Testis (tissue), 2 donors: Measurements from ENCODE around the gene KPTN.

ENCODE experiments used
- POLR2A ChIP-seq: fragments of 450-650 bp; IDR thresholded peaks from one replicate; pipeline ENCODE4 v1.6.1; 2017; ENCODE audit warnings: antibody characterized with exemption, mild to moderate bottlenecking, moderate library complexity
- TF ChIP-seq, protein P1 (sequence below), 3 experiments: fragments of 450-650 bp in 2 of 3; fragments of 200-600 bp in 1 of 3; sonication (generic) in 1 of 3; IDR thresholded peaks; one replicate each; pipeline ENCODE4 v1.5.1; 2016 to 2019; ENCODE audit warnings: antibody characterized with exemption in 3 of 3, mild to moderate bottlenecking in 2 of 3, moderate library complexity in 1 of 3

DNA sequence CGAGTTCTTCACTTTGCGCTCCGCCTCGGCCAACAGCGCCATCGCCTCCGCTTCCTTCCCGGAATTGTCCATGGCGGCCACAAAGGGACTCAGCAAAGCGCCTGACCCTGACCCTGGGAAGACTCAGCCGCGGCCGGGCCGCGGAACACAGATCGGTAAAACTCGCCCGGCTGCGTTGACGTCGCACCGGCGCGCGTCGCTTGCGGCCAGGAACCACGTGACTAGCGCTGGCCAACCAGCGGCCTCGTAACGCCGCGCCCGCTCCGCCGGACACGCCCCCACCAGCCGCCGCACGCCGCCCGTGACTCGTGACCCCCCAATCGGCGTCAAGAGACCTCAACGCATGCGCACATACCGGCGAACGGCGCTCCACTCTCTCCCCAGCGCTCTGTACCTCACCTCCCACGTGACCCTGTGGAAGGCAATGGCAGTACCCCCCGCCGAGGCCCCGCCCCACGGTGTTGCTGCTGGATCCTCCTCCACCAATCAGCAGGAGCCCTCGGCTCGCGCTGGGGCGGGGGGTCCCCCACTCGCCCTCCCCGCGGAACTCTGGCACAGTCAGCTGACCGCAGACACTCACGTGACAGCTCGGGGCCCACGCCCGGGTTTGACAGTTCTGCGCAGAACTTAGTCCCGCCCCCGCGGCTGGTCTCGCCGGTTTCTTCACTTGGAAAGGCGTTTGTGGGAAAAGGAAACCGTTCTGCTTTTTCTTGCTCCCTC lies 31.0 kb upstream of the KPTN start, which contains the start of gene NAPA:
- TF ChIP-seq, protein P1, sequence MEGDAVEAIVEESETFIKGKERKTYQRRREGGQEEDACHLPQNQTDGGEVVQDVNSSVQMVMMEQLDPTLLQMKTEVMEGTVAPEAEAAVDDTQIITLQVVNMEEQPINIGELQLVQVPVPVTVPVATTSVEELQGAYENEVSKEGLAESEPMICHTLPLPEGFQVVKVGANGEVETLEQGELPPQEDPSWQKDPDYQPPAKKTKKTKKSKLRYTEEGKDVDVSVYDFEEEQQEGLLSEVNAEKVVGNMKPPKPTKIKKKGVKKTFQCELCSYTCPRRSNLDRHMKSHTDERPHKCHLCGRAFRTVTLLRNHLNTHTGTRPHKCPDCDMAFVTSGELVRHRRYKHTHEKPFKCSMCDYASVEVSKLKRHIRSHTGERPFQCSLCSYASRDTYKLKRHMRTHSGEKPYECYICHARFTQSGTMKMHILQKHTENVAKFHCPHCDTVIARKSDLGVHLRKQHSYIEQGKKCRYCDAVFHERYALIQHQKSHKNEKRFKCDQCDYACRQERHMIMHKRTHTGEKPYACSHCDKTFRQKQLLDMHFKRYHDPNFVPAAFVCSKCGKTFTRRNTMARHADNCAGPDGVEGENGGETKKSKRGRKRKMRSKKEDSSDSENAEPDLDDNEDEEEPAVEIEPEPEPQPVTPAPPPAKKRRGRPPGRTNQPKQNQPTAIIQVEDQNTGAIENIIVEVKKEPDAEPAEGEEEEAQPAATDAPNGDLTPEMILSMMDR (IDR thresholded peaks at IDR 0.05): no peak
- TF ChIP-seq POLR2A: peak; percentile 79
